HCT116 (cell line): ENCODE results near the gene SURF6. TPM values are rescaled to one million over a fixed set of nuclear protein-coding genes. Genes with fewer than 3 reads are reported as not detected.

Source experiments
- ATAC-seq: fragments of 200-7000 bp; cut with Tn5 transposase; 2 replicates; pipeline ENCODE4 v1.9.1; 2020; ENCODE audit warnings: mild to moderate bottlenecking, moderate library complexity
- BruUV-seq: library from RNA; stranded (reverse); fragments of 400-500 nt; replicated peaks from 2 replicates; lab custom pipeline; 2021; lab: Mats Ljungman, UMichigan
- CTCF ChIA-PET: fragments of 300-600 bp; sonication (Branson Sonifier 250); formaldehyde crosslinking; loops from one replicate; lab custom pipeline; 2021; ENCODE audit warnings: antibody characterized with exemption; lab: Charles Lee
- POLR2A ChIA-PET: fragments of 300-600, 350-600 bp; sonication (Branson Sonifier 250); formaldehyde crosslinking; loops from one replicate; lab custom pipeline; 2021; ENCODE audit warnings: antibody characterized with exemption; lab: Charles Lee
- RAD21 ChIA-PET, 2 experiments: fragments of 300-600 bp; sonication (Branson Sonifier 250); formaldehyde crosslinking; loops; one replicate each; lab custom pipeline; 2023; ENCODE audit warnings: low total read pairs in 2 of 2; ENCODE audit not compliant: uncharacterized antibody in 2 of 2, unreplicated experiment in 2 of 2, low non-redundant PET in 1 of 2; lab: Charles Lee
- DNase-seq: peaks from one replicate; pipeline ENCODE4 v3.0.0-alpha.2; 2010; ENCODE audit warnings: low read depth, low spot score
- H2AFZ ChIP-seq: fragments of 200-600 bp; shearing (Covaris generic), sonication (generic); 2 replicates; pipeline ENCODE4 v1.6.1; 2017; ENCODE audit warnings: low read depth, mixed run types, mixed read lengths, antibody characterized with exemption, low read length; ENCODE audit not compliant: poor library complexity, severe bottlenecking
- H3K27ac ChIP-seq: 2 replicates; pipeline ENCODE4 v1.5.1; 2012; ENCODE audit warnings: low read depth, low read length
- H3K27me3 ChIP-seq: fragments of 200-600 bp; sonication (generic); 2 replicates; pipeline ENCODE4 v1.6.1; 2016; ENCODE audit warnings: mixed run types, low read length, mixed read lengths; ENCODE audit not compliant: insufficient read depth
- H3K36me3 ChIP-seq, 2 experiments: fragments of 200-500 bp in 1 of 2; fragments of 200-600 bp in 1 of 2; sonication (Bioruptor generic) in 1 of 2; sonication (generic) in 1 of 2; 2 replicates each; pipeline versions ENCODE4 v1.5.1 to v1.6.1; 2014 to 2016; ENCODE audit warnings: low read length in 2 of 2, inconsistent platforms in 1 of 2, mixed read lengths in 1 of 2, mixed run types in 1 of 2; ENCODE audit not compliant: insufficient read depth in 2 of 2, control insufficient read depth in 1 of 2
- H3K4me1 ChIP-seq, 2 experiments: fragments of 200-600 bp in 1 of 2; sonication (generic) in 1 of 2; 2 replicates each; pipeline versions ENCODE4 v1.5.1 to v1.6.1; 2012 to 2017; ENCODE audit warnings: low read length in 2 of 2, inconsistent platforms in 1 of 2, mild to moderate bottlenecking in 1 of 2, mixed read lengths in 1 of 2, mixed run types in 1 of 2, moderate library complexity in 1 of 2; ENCODE audit not compliant: insufficient read depth in 2 of 2, control insufficient read depth in 1 of 2
- H3K4me2 ChIP-seq: fragments of 200-600 bp; sonication (generic); 2 replicates; pipeline ENCODE4 v1.6.1; 2017; ENCODE audit warnings: mixed run types, low read length, mixed read lengths
- H3K4me3 ChIP-seq, 2 experiments: fragments of 200-600 bp in 1 of 2; sonication (generic) in 1 of 2; replicated peaks in 1 of 2; 2 replicates each; pipeline ENCODE4 v1.5.1; 2011 to 2016; ENCODE audit warnings: low read length in 2 of 2, control low read depth in 1 of 2, low read depth in 1 of 2, mild to moderate bottlenecking in 1 of 2, mixed read lengths in 1 of 2, mixed run types in 1 of 2
- H3K79me2 ChIP-seq: fragments of 200-600 bp; sonication (generic); 2 replicates; pipeline ENCODE4 v1.6.1; 2017; ENCODE audit warnings: mild to moderate bottlenecking, mixed run types, low read length, moderate library complexity, mixed read lengths; ENCODE audit not compliant: insufficient read depth
- H3K9ac ChIP-seq: fragments of 200-600 bp; sonication (generic); 2 replicates; pipeline ENCODE4 v1.6.1; 2016; ENCODE audit warnings: low read length, mixed read lengths
- H3K9me2 ChIP-seq: fragments of 200-600 bp; sonication (generic), shearing (Covaris generic); 2 replicates; pipeline ENCODE4 v1.6.1; 2017; ENCODE audit warnings: mixed run types, mild to moderate bottlenecking, moderate library complexity; ENCODE audit not compliant: insufficient read depth
- H3K9me3 ChIP-seq, 2 experiments: fragments of 200-500 bp in 1 of 2; fragments of 200-600 bp in 1 of 2; sonication (Bioruptor generic) in 1 of 2; sonication (generic) in 1 of 2; 2 replicates each; pipeline ENCODE4 v1.6.1; 2014 to 2017; ENCODE audit warnings: low read length in 2 of 2, mixed read lengths in 2 of 2, inconsistent platforms in 1 of 2, low read depth in 1 of 2, mild to moderate bottlenecking in 1 of 2, mixed run types in 1 of 2, moderate library complexity in 1 of 2; ENCODE audit not compliant: control insufficient read depth in 1 of 2, insufficient read depth in 1 of 2
- H4K20me1 ChIP-seq: fragments of 200-600 bp; sonication (generic), shearing (Covaris generic); 2 replicates; pipeline ENCODE4 v1.6.1; 2017; ENCODE audit warnings: mixed run types, mild to moderate bottlenecking, moderate library complexity; ENCODE audit not compliant: insufficient read depth
- ATF3 ChIP-seq: IDR thresholded peaks from 2 replicates; pipeline ENCODE4 v1.6.1; 2012
- CBX3 ChIP-seq: IDR thresholded peaks from 2 replicates; pipeline ENCODE4 v1.6.1; 2012; ENCODE audit warnings: low read depth
- CTCF ChIP-seq, 3 experiments: fragments of 200-600 bp in 1 of 3; sonication (generic) in 1 of 3; IDR thresholded peaks in 2 of 3; conservative IDR thresholded peaks in 1 of 3; 2 replicates each; pipeline ENCODE4 v1.5.1; 2012 to 2017; ENCODE audit warnings: low read depth in 2 of 3, low read length in 2 of 3, antibody characterized with exemption in 1 of 3, borderline replicate concordance in 1 of 3, control low read depth in 1 of 3, mild to moderate bottlenecking in 1 of 3, mixed read lengths in 1 of 3, mixed run types in 1 of 3, moderate library complexity in 1 of 3; ENCODE audit not compliant: insufficient read depth in 1 of 3
- EGR1 ChIP-seq: IDR thresholded peaks from 2 replicates; pipeline ENCODE4 v1.6.1; 2012; ENCODE audit warnings: low read depth
- EZH2phosphoT487 ChIP-seq: fragments of 200-600 bp; IDR thresholded peaks from 2 replicates; pipeline ENCODE4 v1.6.1; 2018; ENCODE audit warnings: antibody characterized with exemption, borderline replicate concordance
- POLR2A ChIP-seq: IDR thresholded peaks from 2 replicates; pipeline ENCODE4 v1.7.0; 2011; ENCODE audit warnings: borderline replicate concordance; ENCODE audit not compliant: insufficient read depth, insufficient read length; ENCODE audit errors: extremely low read depth
- RAD21 ChIP-seq: IDR thresholded peaks from 2 replicates; pipeline ENCODE4 v1.6.1; 2012; ENCODE audit warnings: low read depth, mild to moderate bottlenecking
- REST ChIP-seq: IDR thresholded peaks from 2 replicates; pipeline ENCODE4 v1.6.1; 2012; ENCODE audit warnings: low read depth
- SIN3A ChIP-seq: IDR thresholded peaks from 2 replicates; pipeline ENCODE4 v1.6.1; 2012; ENCODE audit warnings: low read depth
- SP1 ChIP-seq: IDR thresholded peaks from 2 replicates; pipeline ENCODE4 v1.6.1; 2012; ENCODE audit warnings: low read depth
- ZFX ChIP-seq: fragments of 450-650 bp; IDR thresholded peaks from 2 replicates; pipeline ENCODE4 v1.6.1; 2017
- ZNF274 ChIP-seq: fragments of 200-500 bp; sonication (Bioruptor generic); IDR thresholded peaks from 2 replicates; pipeline ENCODE4 v1.6.1; 2014; ENCODE audit warnings: mild to moderate bottlenecking, low read depth, low read length, inconsistent platforms
- intact Hi-C: fragments of 100-400 bp; cut with micrococcal nuclease; formaldehyde crosslinking; loops from 2 replicates; pipeline ENCODE4 v1.10.0; 2022
- total RNA-seq: library from RNA; stranded (reverse); gene quantifications from one replicate; pipeline ENCODE4 v1.2.1, GENCODE V29; 2021; ENCODE audit not compliant: unreplicated experiment
- TF ChIP-seq, protein P1 (sequence below): IDR thresholded peaks from 2 replicates; pipeline ENCODE4 v1.6.1; 2011; ENCODE audit warnings: mild to moderate bottlenecking, low read length, moderate library complexity; ENCODE audit not compliant: insufficient replicate concordance; ENCODE audit errors: extremely low read depth

Gene SURF6
- total RNA-seq, 1 experiment from 2014 or later = 30.1 TPM

DNA sequence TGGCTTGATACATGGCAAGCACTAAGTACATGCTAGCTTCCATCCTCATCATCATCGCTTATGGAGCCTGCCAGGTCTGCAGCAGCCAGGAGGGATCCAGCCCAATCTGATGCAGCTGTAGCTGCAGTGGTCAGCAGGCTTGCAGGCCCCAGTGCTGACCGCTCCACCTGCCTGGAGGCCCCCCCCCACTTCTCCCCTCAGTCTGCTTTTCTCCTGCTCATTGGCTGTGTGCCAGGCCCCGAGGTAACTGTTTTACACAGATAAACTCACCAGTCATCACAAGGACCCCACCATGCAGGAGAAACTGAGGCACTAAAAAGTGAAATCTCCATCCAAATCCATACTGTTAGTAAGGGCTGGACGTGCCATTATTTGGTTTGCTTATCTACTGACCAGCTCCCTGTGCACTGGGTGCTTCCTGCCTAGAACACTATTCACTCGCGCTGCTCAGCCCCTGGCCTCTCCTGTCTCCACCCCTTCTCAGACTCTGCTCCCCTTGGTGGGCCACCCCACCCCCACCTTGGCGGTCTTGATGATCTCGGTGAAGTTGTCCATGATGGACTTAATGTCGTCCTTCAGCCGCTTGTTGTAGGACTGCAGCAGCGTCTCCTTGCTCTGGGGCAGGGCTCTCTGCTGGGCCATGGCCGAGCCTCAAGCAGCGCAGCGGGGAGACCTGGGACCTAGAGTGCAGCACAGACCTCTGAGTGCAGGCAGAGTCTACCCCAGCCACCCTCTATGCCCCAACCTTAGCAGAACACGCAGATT lies 10.2 kb upstream of the SURF6 start:
- ChIA-PET POLR2A (no interaction called here), RAD21 (no interaction called here), CTCF (interaction anchor here (1.2 kb wide), 1 partner anchor 160 kb away, joined by 6 read pairs; no protein-coding TSS in a partner anchor)
- no peaks in the 10 kb centered on the region for H3K9me2 ChIP-seq
- peaks cover 12 to 22% of the 10 kb centered on the region in 2 experiments; a peak in 3 of 4 replicates for H3K4me1 ChIP-seq
- no peaks in the 10 kb centered on the region for H3K9me3 ChIP-seq
- ATAC-seq (no peak), DNase-seq (no peak)
- intact Hi-C loops = no loop called here
- no peaks in the 10 kb centered on the region; the same call in 1 of the 2 replicates for H4K20me1 ChIP-seq
- TF ChIP-seq SIN3A (no peak), ZNF274 (no peak), CTCF (IDR thresholded peaks at IDR 0.05 in 2 of 3, conservative IDR thresholded peaks at IDR 0.05 in 1 of 3; ENCODE audit: borderline replicate concordance in 1 of 3, insufficient read depth in 1 of 3, low read depth in 2 of 3, low read length in 2 of 3) (no peak), EGR1 (no peak), RAD21 (no peak), ATF3 (no peak), EZH2phosphoT487 (no peak), REST (no peak), ZFX (no peak), CBX3 (no peak), POLR2A (no peak), SP1 (no peak)
- TF ChIP-seq, protein P1, sequence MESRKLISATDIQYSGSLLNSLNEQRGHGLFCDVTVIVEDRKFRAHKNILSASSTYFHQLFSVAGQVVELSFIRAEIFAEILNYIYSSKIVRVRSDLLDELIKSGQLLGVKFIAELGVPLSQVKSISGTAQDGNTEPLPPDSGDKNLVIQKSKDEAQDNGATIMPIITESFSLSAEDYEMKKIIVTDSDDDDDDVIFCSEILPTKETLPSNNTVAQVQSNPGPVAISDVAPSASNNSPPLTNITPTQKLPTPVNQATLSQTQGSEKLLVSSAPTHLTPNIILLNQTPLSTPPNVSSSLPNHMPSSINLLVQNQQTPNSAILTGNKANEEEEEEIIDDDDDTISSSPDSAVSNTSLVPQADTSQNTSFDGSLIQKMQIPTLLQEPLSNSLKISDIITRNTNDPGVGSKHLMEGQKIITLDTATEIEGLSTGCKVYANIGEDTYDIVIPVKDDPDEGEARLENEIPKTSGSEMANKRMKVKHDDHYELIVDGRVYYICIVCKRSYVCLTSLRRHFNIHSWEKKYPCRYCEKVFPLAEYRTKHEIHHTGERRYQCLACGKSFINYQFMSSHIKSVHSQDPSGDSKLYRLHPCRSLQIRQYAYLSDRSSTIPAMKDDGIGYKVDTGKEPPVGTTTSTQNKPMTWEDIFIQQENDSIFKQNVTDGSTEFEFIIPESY = no peak
- peak overlapping the region; percentile 100 for H3K9ac ChIP-seq
- H3K4me3 ChIP-seq = peak overlapping the region; percentile 89 to 100
- peaks cover 55% of the 10 kb centered on the region for H3K79me2 ChIP-seq
- H3K27me3 ChIP-seq = no peaks in the 10 kb centered on the region
- H3K4me2 ChIP-seq = peak overlapping the region; percentile 95
- H3K36me3 ChIP-seq = peaks cover 37 to 57% of the 10 kb centered on the region in 2 experiments
- H3K27ac ChIP-seq = peak overlapping the region; percentile 96
- no TSS peak for BruUV-seq
- no peak overlapping the region for H2AFZ ChIP-seq
